Endothelial cell of umbilical vein (primary cell): Measurements from ENCODE around the gene MOB3B. TPM values are rescaled to one million over a fixed set of nuclear protein-coding genes. Genes with fewer than 3 reads are reported as not detected.

Source experiments
- BruUV-seq: library from RNA; stranded (reverse); fragments of 400-500 nt; replicated peaks from 2 replicates; lab custom pipeline; 2021; lab: Mats Ljungman, UMichigan
- CTCF ChIA-PET: fragments of 300-600, 350-600 bp; sonication (Branson Sonifier 250); formaldehyde crosslinking; loops from one replicate; lab custom pipeline; 2021; ENCODE audit warnings: antibody characterized with exemption, inconsistent platforms; lab: Charles Lee
- POLR2A ChIA-PET: fragments of 300-600, 350-600 bp; sonication (Branson Sonifier 250); formaldehyde crosslinking; loops from one replicate; lab custom pipeline; 2021; ENCODE audit warnings: antibody characterized with exemption, inconsistent platforms; lab: Charles Lee
- DNase-seq: peaks from one replicate; pipeline ENCODE4 v3.0.0-alpha.2; 2011; ENCODE audit warnings: low read depth, low spot score
- FAIRE-seq: peaks from 2 replicates; lab custom pipeline; 2011; peaks lifted over from hg19 to GRCh38; lab: Jason Lieb, UNC
- H2AFZ ChIP-seq: 2 replicates; pipeline ENCODE4 v1.6.0; 2012; ENCODE audit warnings: low read depth, low read length, control low read depth, inconsistent platforms
- H3K27ac ChIP-seq: 2 replicates; pipeline ENCODE4 v1.5.1; 2011; ENCODE audit warnings: low read depth, mild to moderate bottlenecking, control low read depth, low read length, moderate library complexity; ENCODE audit not compliant: insufficient read depth
- H3K27me3 ChIP-seq, 2 experiments: 2 replicates each; pipeline versions ENCODE4 v1.6.0 to v1.6.1; 2011; ENCODE audit warnings: low read length in 2 of 2, mixed read lengths in 1 of 2; ENCODE audit not compliant: control insufficient read depth in 2 of 2, insufficient read depth in 2 of 2
- H3K36me3 ChIP-seq, 2 experiments: 2 replicates in 1 of 2; 3 replicates in 1 of 2; pipeline ENCODE4 v1.5.1; 2011; ENCODE audit warnings: low read length in 2 of 2, mild to moderate bottlenecking in 1 of 2, moderate library complexity in 1 of 2; ENCODE audit not compliant: control insufficient read depth in 2 of 2, insufficient read depth in 2 of 2; ENCODE audit errors: extremely low read depth in 1 of 2
- H3K4me1 ChIP-seq: 3 replicates; pipeline ENCODE4 v1.5.1; 2011; ENCODE audit warnings: mild to moderate bottlenecking, low read length; ENCODE audit not compliant: control insufficient read depth, insufficient read depth; ENCODE audit errors: extremely low read depth
- H3K4me2 ChIP-seq: 2 replicates; pipeline ENCODE4 v1.6.1; 2011; ENCODE audit warnings: low read length, control low read depth, mixed read lengths; ENCODE audit not compliant: insufficient read depth
- H3K4me3 ChIP-seq, 3 experiments: fragments of 200-600 bp in 1 of 3; sonication (generic), shearing (Covaris generic) in 1 of 3; replicated peaks in 1 of 3; 2 replicates each; pipeline ENCODE4 v1.5.1; 2011 to 2016; ENCODE audit warnings: control low read depth in 3 of 3, low read length in 3 of 3, mild to moderate bottlenecking in 2 of 3, inconsistent platforms in 1 of 3, low read depth in 1 of 3, moderate library complexity in 1 of 3; ENCODE audit not compliant: insufficient read depth in 1 of 3
- H3K79me2 ChIP-seq: 2 replicates; pipeline ENCODE4 v1.6.0; 2012; ENCODE audit warnings: low read length, inconsistent platforms; ENCODE audit not compliant: control insufficient read depth, insufficient read depth
- H3K9ac ChIP-seq: replicated peaks from 2 replicates; pipeline ENCODE3; 2011; ENCODE audit warnings: low read length, control low read depth; ENCODE audit not compliant: insufficient read depth; ENCODE audit errors: extremely low read depth
- H3K9me1 ChIP-seq: replicated peaks from 3 replicates; pipeline ENCODE4 v1.6.0; 2011; ENCODE audit warnings: mild to moderate bottlenecking, low read length; ENCODE audit not compliant: control insufficient read depth, insufficient read depth; ENCODE audit errors: extremely low read depth
- H3K9me3 ChIP-seq: replicated peaks from 2 replicates; pipeline ENCODE4 v1.5.1; 2012; ENCODE audit warnings: low read length, inconsistent platforms; ENCODE audit not compliant: control insufficient read depth, insufficient read depth
- H4K20me1 ChIP-seq: replicated peaks from 2 replicates; pipeline ENCODE3; 2011; ENCODE audit warnings: mild to moderate bottlenecking, low read length; ENCODE audit not compliant: control insufficient read depth, insufficient read depth; ENCODE audit errors: extremely low read depth
- CTCF ChIP-seq, 2 donors: IDR thresholded peaks; 1 replicate in 1 of 2; 2 replicates in 1 of 2; pipeline ENCODE4 v1.5.1; 2011; ENCODE audit warnings: low read length in 2 of 2, mild to moderate bottlenecking in 2 of 2, moderate library complexity in 2 of 2, control low read depth in 1 of 2, inconsistent platforms in 1 of 2, low read depth in 1 of 2; ENCODE audit not compliant: insufficient read depth in 1 of 2; ENCODE audit errors: extremely low read depth in 1 of 2
- EZH2 ChIP-seq: IDR thresholded peaks from 2 replicates; pipeline ENCODE4 v1.6.1; 2012; ENCODE audit warnings: borderline replicate concordance, low read depth, mild to moderate bottlenecking, moderate library complexity, low read length, inconsistent platforms; ENCODE audit not compliant: severe bottlenecking
- FOS ChIP-seq: IDR thresholded peaks from 2 replicates; pipeline ENCODE4 v1.6.1; 2011; ENCODE audit warnings: mild to moderate bottlenecking, low read length, moderate library complexity, borderline replicate concordance; ENCODE audit not compliant: insufficient read depth
- GATA2 ChIP-seq: IDR thresholded peaks from 2 replicates; pipeline ENCODE4 v1.7.0; 2011; ENCODE audit warnings: low read depth, mild to moderate bottlenecking, moderate library complexity, mixed read lengths, low read length; ENCODE audit not compliant: insufficient read length, insufficient read depth
- JUN ChIP-seq: IDR thresholded peaks from 2 replicates; pipeline ENCODE4 v1.6.1; 2011; ENCODE audit warnings: borderline replicate concordance, low read depth; ENCODE audit not compliant: insufficient read length, insufficient read depth
- MYC ChIP-seq: IDR thresholded peaks from one replicate; pipeline ENCODE4 v1.6.1; 2011; ENCODE audit warnings: mild to moderate bottlenecking, low read depth, low read length
- POLR2A ChIP-seq: IDR thresholded peaks from 2 replicates; pipeline ENCODE4 v1.6.1; 2012; ENCODE audit warnings: low read depth, mild to moderate bottlenecking, control low read depth, low read length
- POLR2AphosphoS5 ChIP-seq: IDR thresholded peaks from 2 replicates; pipeline ENCODE4 v1.6.1; 2012; ENCODE audit warnings: low read depth, mild to moderate bottlenecking, control low read depth, low read length, moderate library complexity; ENCODE audit not compliant: insufficient read depth
- dilution Hi-C: fragments of 300-500 bp; cut with MboI; formaldehyde crosslinking; loops from one replicate; pipeline ENCODE4 v1.15.0; 2019; ENCODE audit warnings: low sequenced_read_pairs; ENCODE audit not compliant: extremely low pct_ligation_motif_present
- intact Hi-C: fragments of 100-400 bp; cut with micrococcal nuclease; formaldehyde crosslinking; loops from one replicate; pipeline ENCODE4 v1.10.0; 2022
- polyA plus RNA-seq, 4 experiments: library from polyadenylated mRNA; depleted of rRNA in 3 of 4; stranded (reverse) in 3 of 4; unstranded in 1 of 4; fragments of >200 nt; gene quantifications; 2 replicates each; pipeline versions ENCODE4 v1.2.1 to v1.2.3, GENCODE V29; 2011 to 2012; ENCODE audit warnings: missing spikeins in 1 of 4
- total RNA-seq: library from RNA; stranded (reverse); gene quantifications from 2 replicates; pipeline ENCODE4 v1.2.3, GENCODE V29; 2021
- TF ChIP-seq, protein P1 (sequence below): IDR thresholded peaks from 2 replicates; pipeline ENCODE4 v1.6.1; 2011; ENCODE audit not compliant: insufficient read depth, insufficient read length

The MOB3B gene
- total and polyA plus RNA-seq, 2 donors (not counting 3 experiments of a cell fraction or from before 2014, with no cell fraction given) = 0.03 TPM; not detected in 1

- Histone ChIP-seq H3K36me3 (no peaks in the 10 kb centered on the region), H3K79me2 (no peaks in the 10 kb centered on the region), H4K20me1 (no peaks in the 10 kb centered on the region), H3K4me1 (no peaks in the 10 kb centered on the region), H3K9ac (no peak overlapping the region), H3K27me3 (peaks cover 2 to 11% of the 10 kb centered on the region in 2 experiments), H3K4me3 (no peak overlapping the region), H3K4me2 (no peak overlapping the region), H3K9me3 (no peaks in the 10 kb centered on the region), H3K9me1 (no peaks in the 10 kb centered on the region), H2AFZ (no peak overlapping the region), H3K27ac (no peak overlapping the region)
- POLR2A ChIA-PET = no interaction called here
- CTCF ChIA-PET = interaction anchor here (1.3 kb wide), 1 partner anchor 194 kb away, joined by 5 read pairs; the partner anchor contains the start of gene MOB3B
- dilution Hi-C loops = loop anchor here (25.0 kb wide), 1 partner anchor 177 kb away; the partner anchor contains the start of gene IFNK
- intact Hi-C loops = loop anchor here (10.0 kb wide), 1 partner anchor 390 kb away; no protein-coding TSS in a partner anchor
- no peak for DNase-seq
- FAIRE-seq = no peak
- BruUV-seq = no TSS peak
- TF ChIP-seq GATA2 (no peak), MYC (no peak), CTCF (IDR thresholded peaks at IDR 0.05; ENCODE audit: extremely low read depth in 1 of 2, insufficient read depth in 1 of 2, low read depth in 1 of 2, low read length in 2 of 2) (no peak), FOS (no peak), POLR2A (no peak), POLR2AphosphoS5 (no peak), EZH2 (no peak), JUN (no peak)
- TF ChIP-seq, protein P1, sequence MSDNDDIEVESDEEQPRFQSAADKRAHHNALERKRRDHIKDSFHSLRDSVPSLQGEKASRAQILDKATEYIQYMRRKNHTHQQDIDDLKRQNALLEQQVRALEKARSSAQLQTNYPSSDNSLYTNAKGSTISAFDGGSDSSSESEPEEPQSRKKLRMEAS = no peak
Observed at GRCh38 chr9:27335075-27335474, 194.5 kb downstream of the MOB3B start.
